PC-3 (cell line): ENCODE data around the gene CAMTA2. TPM values are rescaled to one million over a fixed set of nuclear protein-coding genes. Genes with fewer than 3 reads are reported as not detected.
A peak's percentile ranks its signal among the peaks of the same experiment; 100 is the strongest.

ENCODE experiments used
- ATAC-seq: fragments of 200-7000 bp; cut with Tn5 transposase; 2 replicates; pipeline ENCODE4 v1.9.1; 2020; ENCODE audit warnings: mild to moderate bottlenecking, moderate library complexity
- Bru-seq: library from RNA; stranded (reverse); fragments of 400-500 nt; gene quantifications from one replicate; lab custom pipeline; 2021; lab: Mats Ljungman, UMichigan
- BruChase-seq, 2 experiments: library from RNA; stranded (reverse); fragments of 400-500 nt; gene quantifications; one replicate each; lab custom pipeline; 2021; lab: Mats Ljungman, UMichigan
- BruUV-seq: library from RNA; stranded (reverse); fragments of 400-500 nt; replicated peaks from 2 replicates; lab custom pipeline; 2021; lab: Mats Ljungman, UMichigan
- CTCF ChIA-PET: fragments of 300-600 bp; sonication (Branson Sonifier 250); formaldehyde crosslinking; loops from one replicate; lab custom pipeline; 2022; ENCODE audit warnings: antibody characterized with exemption; lab: Charles Lee
- POLR2A ChIA-PET: fragments of 300-600 bp; sonication (Branson Sonifier 250); formaldehyde crosslinking; loops from one replicate; lab custom pipeline; 2022; ENCODE audit warnings: antibody characterized with exemption; ENCODE audit not compliant: unreplicated experiment; lab: Charles Lee
- DNase-seq: peaks from one replicate; pipeline ENCODE4 v3.0.0-alpha.2; 2015
- H2AFZ ChIP-seq: fragments of 300-600 bp; sonication (generic); 2 replicates; pipeline ENCODE4 v1.6.0; 2016; ENCODE audit warnings: antibody characterized with exemption, low read length
- H3F3A ChIP-seq: fragments of 300-600 bp; sonication (generic); one replicate; pipeline ENCODE4 v1.6.0; 2017; ENCODE audit warnings: antibody characterized with exemption, low read length, control low read depth, mild to moderate bottlenecking; ENCODE audit not compliant: unreplicated experiment
- H3K27ac ChIP-seq: fragments of 300-600 bp; sonication (generic); 2 replicates; pipeline ENCODE4 v1.5.1; 2016; ENCODE audit warnings: mild to moderate bottlenecking, low read length
- H3K27me3 ChIP-seq: fragments of 300-600 bp; sonication (generic); 2 replicates; pipeline ENCODE4 v1.6.1; 2016; ENCODE audit warnings: low read length, mixed read lengths
- H3K36me3 ChIP-seq: fragments of 300-600 bp; sonication (generic); 2 replicates; pipeline ENCODE4 v1.6.1; 2016; ENCODE audit warnings: low read depth, mixed run types, low read length, mixed read lengths
- H3K4me1 ChIP-seq: fragments of 300-600 bp; sonication (generic); 2 replicates; pipeline ENCODE4 v1.5.1; 2016; ENCODE audit warnings: low read length; ENCODE audit not compliant: insufficient read depth
- H3K4me2 ChIP-seq: fragments of 300-600 bp; sonication (generic); 2 replicates; pipeline ENCODE4 v1.6.0; 2016; ENCODE audit warnings: low read length
- H3K4me3 ChIP-seq: fragments of 300-600 bp; sonication (generic); 2 replicates; pipeline ENCODE4 v1.5.1; 2016; ENCODE audit warnings: mild to moderate bottlenecking, low read length, mixed read lengths
- H3K79me2 ChIP-seq: fragments of 300-600 bp; sonication (generic); 2 replicates; pipeline ENCODE4 v1.6.1; 2017; ENCODE audit warnings: low read length, mixed read lengths
- H3K9ac ChIP-seq: fragments of 300-600 bp; sonication (generic); 2 replicates; pipeline ENCODE4 v1.6.0; 2016; ENCODE audit warnings: mild to moderate bottlenecking, low read length
- H3K9me2 ChIP-seq: fragments of 300-600 bp; sonication (generic); replicated peaks from 2 replicates; pipeline ENCODE4 v1.6.1; 2016; ENCODE audit warnings: mixed run types, low read length, mixed read lengths
- H3K9me3 ChIP-seq: fragments of 300-600 bp; sonication (generic); 2 replicates; pipeline ENCODE4 v1.6.1; 2016; ENCODE audit warnings: low read length, mixed read lengths
- H4K20me1 ChIP-seq: fragments of 300-600 bp; sonication (generic); 2 replicates; pipeline ENCODE4 v1.6.1; 2016; ENCODE audit warnings: low read length, mixed read lengths
- CTCF ChIP-seq: fragments of 300-600 bp; sonication (generic); conservative IDR thresholded peaks from 2 replicates; pipeline ENCODE4 v1.5.1; 2017; ENCODE audit warnings: antibody characterized with exemption, low read depth, mild to moderate bottlenecking, low read length
- EZH2 ChIP-seq: fragments of 300-600 bp; sonication (generic); IDR thresholded peaks from one replicate; pipeline ENCODE4 v1.6.1; 2017; ENCODE audit warnings: antibody characterized with exemption, mild to moderate bottlenecking, low read length; ENCODE audit not compliant: unreplicated experiment
- EZH2phosphoT487 ChIP-seq: fragments of 300-600 bp; sonication (generic); IDR thresholded peaks from 2 replicates; pipeline ENCODE4 v1.6.1; 2018; ENCODE audit warnings: mild to moderate bottlenecking, antibody characterized with exemption, low read length, borderline replicate concordance
- intact Hi-C: fragments of 100-400 bp; cut with micrococcal nuclease; formaldehyde crosslinking; loops from 2 replicates; pipeline ENCODE4 v1.9.0; 2023
- long read RNA-seq: library from polyadenylated mRNA; unstranded; transcript quantifications from one replicate; pipeline ENCODE4 v2.0.0, GENCODE V29; 2021; ENCODE audit not compliant: unreplicated experiment
- total RNA-seq: library from RNA; depleted of rRNA; stranded (reverse); fragments of >200 nt; gene quantifications from 2 replicates; pipeline ENCODE4 v1.2.3, GENCODE V29; 2014; rRNA removed

CAMTA2 gene
- 6.2 and 27.2 TPM in 2 replicates for total RNA-seq
- percentile 64 among the genes with signal in this experiment for Bru-seq, nascent RNA
- BruChase-seq, experiment 1, labeled RNA remaining after a 6-hour chase: percentile 82 among the genes with signal in this experiment
- BruChase-seq, experiment 2, labeled RNA remaining after a 2-hour chase: percentile 70 among the genes with signal in this experiment
- long read RNA-seq, partial matches to known transcripts: 25 of 61 reads
- long read RNA-seq, other reads (novel, unspliced or antisense): 31 of 61 reads

- Histone ChIP-seq H3K9ac (peak within 1 kb of the TSS; percentile 82), H3F3A (no peaks in the 10 kb centered on the region), H3K9me3 (no peaks in the 10 kb centered on the region), H3K79me2 (peaks cover 7% of the 10 kb centered on the region; the same call in 1 of the 2 replicates), H3K36me3 (no peaks in the 10 kb centered on the region; the same call in 1 of the 2 replicates), H3K9me2 (no peaks in the 10 kb centered on the region), H3K4me1 (peaks cover 15% of the 10 kb centered on the region; the same call in 1 of the 2 replicates), H3K4me3 (peak within 1 kb of the TSS; percentile 88), H3K27me3 (no peaks in the 10 kb centered on the region), H3K4me2 (peak within 1 kb of the TSS; percentile 88), H2AFZ (peak within 1 kb of the TSS; percentile 94), H3K27ac (peak within 1 kb of the TSS; percentile 14; the same call in 1 of the 2 replicates), H4K20me1 (no peaks in the 10 kb centered on the region)
- intact Hi-C loops: no loop called here
- peak; percentile 82 for ATAC-seq
- ChIA-PET POLR2A (no interaction called here), CTCF (no interaction called here)
- BruUV-seq: no TSS peak
- TF ChIP-seq CTCF (peak; percentile 72), EZH2 (no peak), EZH2phosphoT487 (no peak)
- peak; percentile 55 for DNase-seq
These were observed at the start of gene CAMTA2 for GRCh38 chr17:4986951-4987766. Gene CAMTA2 (minus strand): TSS chr17:4987675. CDS start chr17:4986222, 1,453 bp downstream.

GRCh38 chr17:5035315-5035714 lies 47.8 kb upstream of the CAMTA2 start, which contains the start of gene SLC52A1:
Gene SLC52A1 (minus strand): TSS chr17:5035426. CDS start chr17:5034606, 820 bp downstream.
- 0 out of 2 replicates have a peak, but pooled peaks cover 3% of the 10 kb centered on the region for H3K4me1 ChIP-seq
- no peaks in the 10 kb centered on the region for H3F3A ChIP-seq
- intact Hi-C loops: no loop called here
- H3K79me2 ChIP-seq: no peaks in the 10 kb centered on the region
- ChIA-PET POLR2A (interaction anchor here (0.6 kb wide), 1 partner anchor 341 kb away, joined by 5 read pairs; no protein-coding TSS in a partner anchor), CTCF (no interaction called here)
- H3K36me3 ChIP-seq: no peaks in the 10 kb centered on the region
- DNase-seq (no peak), ATAC-seq (no peak)
- no peaks in the 10 kb centered on the region for H3K27me3 ChIP-seq
- no peak within 1 kb of the TSS for H3K9ac ChIP-seq
- H3K9me2 ChIP-seq: no peaks in the 10 kb centered on the region
- no peaks in the 10 kb centered on the region for H4K20me1 ChIP-seq
- H3K4me3 ChIP-seq: no peak within 1 kb of the TSS
- H3K4me2 ChIP-seq: no peak within 1 kb of the TSS
- H2AFZ ChIP-seq: no peak within 1 kb of the TSS
- no TSS peak for BruUV-seq
- no peak for TF ChIP-seq EZH2
- H3K27ac ChIP-seq: no peak within 1 kb of the TSS
- H3K9me3 ChIP-seq: no peaks in the 10 kb centered on the region

GRCh38 chr17:5034651-5035050 lies 47.2 kb upstream of the CAMTA2 start:
- Histone ChIP-seq H3K4me3 (no peak overlapping the region), H2AFZ (no peak overlapping the region), H3K27ac (no peak overlapping the region), H3K9me3 (no peaks in the 10 kb centered on the region), H3K4me1 (0 out of 2 replicates have a peak, but pooled peaks cover 3% of the 10 kb centered on the region), H3K27me3 (no peaks in the 10 kb centered on the region), H3K79me2 (no peaks in the 10 kb centered on the region), H4K20me1 (no peaks in the 10 kb centered on the region), H3K9ac (no peak overlapping the region), H3K36me3 (no peaks in the 10 kb centered on the region), H3K4me2 (no peak overlapping the region), H3F3A (no peaks in the 10 kb centered on the region), H3K9me2 (no peaks in the 10 kb centered on the region)
- DNase-seq: no peak
- POLR2A ChIA-PET: no interaction called here
- TF ChIP-seq CTCF (no peak), EZH2phosphoT487 (no peak)
- intact Hi-C loops: no loop called here
- BruUV-seq: no TSS peak
- CTCF ChIA-PET: no interaction called here
- no peak for ATAC-seq
